Eye (tissue), 1 donor: ENCODE results near the gene BANK1.
"Not testable (repeated sequence)": the region's sequence is repeated elsewhere in the genome, so short reads cannot be mapped to it uniquely, and the experiment has no call there.

ENCODE experiments used
- DNase-seq: peaks from one replicate; pipeline ENCODE4 v3.0.0-alpha.2; 2015

The BANK1 gene

GRCh38 chr4:101824500-101824899 is 34.0 kb downstream of the BANK1 start:
- DNase-seq, result no peak

- DNase-seq, result no peak
Observed at GRCh38 chr4:101825953-101826352, 35.4 kb downstream of the BANK1 start.

GRCh38 chr4:101831816-101832215 is 41.3 kb downstream of the BANK1 start:
- DNase-seq, result no peak

GRCh38 chr4:101833480-101833879 is 43.0 kb downstream of the BANK1 start:
- DNase-seq, result no peak

GRCh38 chr4:101835121-101835904 is 44.8 kb downstream of the BANK1 start:
- peak; percentile 8 for DNase-seq

- no peak for DNase-seq
Observed at GRCh38 chr4:101843054-101843453, 52.5 kb downstream of the BANK1 start.

- no peak for DNase-seq
Observed at GRCh38 chr4:101846550-101846949, 56.0 kb downstream of the BANK1 start.

- DNase-seq, result no peak
Observed at GRCh38 chr4:101850698-101851097, 60.2 kb downstream of the BANK1 start.

GRCh38 chr4:101851672-101852071 is 61.1 kb downstream of the BANK1 start:
- DNase-seq, result no peak

GRCh38 chr4:101853028-101853427 is 62.5 kb downstream of the BANK1 start:
- DNase-seq, result no peak

GRCh38 chr4:101853691-101854090 is 63.2 kb downstream of the BANK1 start:
- no peak for DNase-seq

GRCh38 chr4:101855239-101855638 is 64.7 kb downstream of the BANK1 start:
- DNase-seq, result no peak

- no peak for DNase-seq
Observed at GRCh38 chr4:101856149-101856548, 65.6 kb downstream of the BANK1 start.

- DNase-seq, result no peak
Observed at GRCh38 chr4:101857176-101857575, 66.6 kb downstream of the BANK1 start.

GRCh38 chr4:101858641-101859040 is 68.1 kb downstream of the BANK1 start:
- DNase-seq, result no peak

- DNase-seq, result no peak
Observed at GRCh38 chr4:101862595-101862994, 72.1 kb downstream of the BANK1 start.

- DNase-seq, result no peak
Observed at GRCh38 chr4:101864660-101865059, 74.1 kb downstream of the BANK1 start.

GRCh38 chr4:101865501-101866062 is 75.1 kb downstream of the BANK1 start:
- no peak for DNase-seq

- DNase-seq, result no peak
Observed at GRCh38 chr4:101870874-101871273, 80.3 kb downstream of the BANK1 start.

- no peak for DNase-seq
Observed at GRCh38 chr4:101871962-101872676, 81.6 kb downstream of the BANK1 start.

- DNase-seq, result no peak
Observed at GRCh38 chr4:101885574-101885973, 95.0 kb downstream of the BANK1 start.

GRCh38 chr4:101886826-101887225 is 96.3 kb downstream of the BANK1 start:
- DNase-seq, result no peak

- no peak for DNase-seq
Observed at GRCh38 chr4:101888472-101888871, 97.9 kb downstream of the BANK1 start.

GRCh38 chr4:101905527-101905926 is 115.0 kb downstream of the BANK1 start:
- not testable (repeated sequence) for DNase-seq
